ENCODE measurements around the gene UMODL1. TPM values are rescaled to one million over a fixed set of nuclear protein-coding genes. Genes with fewer than 3 reads are reported as not detected.

Gene UMODL1
- total RNA-seq, 1 experiment from 2014 or later: not detected

DNA sequence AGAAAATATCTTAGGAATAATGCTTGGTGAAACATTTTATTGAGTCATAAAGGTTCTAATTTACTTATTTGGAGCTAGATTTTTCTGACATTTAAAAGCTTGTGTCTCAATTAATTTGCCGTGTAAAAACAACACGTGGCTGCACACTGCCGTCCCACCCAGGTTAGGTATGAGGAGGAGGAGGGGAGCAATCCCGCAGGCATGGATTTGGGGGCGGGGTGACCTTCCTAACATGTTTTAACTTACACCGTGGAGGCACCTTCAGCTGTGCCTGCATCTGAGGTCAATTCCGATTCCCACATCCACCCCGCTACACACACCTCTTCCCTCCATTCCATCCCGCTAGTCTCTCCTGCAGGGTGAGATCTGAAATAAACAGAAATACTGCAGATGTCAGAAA lies 28.5 kb upstream of the UMODL1 start:
- H3K79me2 ChIP-seq (ENCODE audit: insufficient read depth, low read length): no peaks in the 10 kb centered on the region
- no CpG with 5 or more reads among the region's 9 CpGs for WGBS (ENCODE audit: extremely low coverage, insufficient read length, low lambda C conversion rate)
- no peak overlapping the region for H4K8ac ChIP-seq (replicated peaks; ENCODE audit: insufficient read length, low read depth, low read length)
- no peaks in the 10 kb centered on the region for H4K20me1 ChIP-seq (ENCODE audit: control insufficient read depth, insufficient read depth, insufficient read length)
- no peak overlapping the region for H4K91ac ChIP-seq (ENCODE audit: insufficient read length, low read depth, low read length)
- Mint-ChIP-seq H3K4me3 (no peak overlapping the region), H3K27ac (no peak overlapping the region), H3K27me3 (ENCODE audit: low read depth) (peaks cover 10% of the 10 kb centered on the region), H3K36me3 (ENCODE audit: insufficient read depth in 1 of 3, low read depth in 3 of 3) (no peaks in the 10 kb centered on the region; a peak in 1 of 7 replicates), H3K4me1 (peaks cover 10 to 14% of the 10 kb centered on the region in 2 experiments), H3K9me3 (peaks cover 0 to 4% of the 10 kb centered on the region in 2 experiments; a peak in 1 of 5 replicates)
- no peak for DNase-seq
- no peaks in the 10 kb centered on the region for H3K9me3 ChIP-seq (ENCODE audit: control insufficient read depth, low read depth, low read length)
- H3K14ac ChIP-seq (ENCODE audit: insufficient read depth, low read length): no peak overlapping the region
- H2AFZ ChIP-seq (ENCODE audit: low read length): no peak overlapping the region
- H2BK12ac ChIP-seq (ENCODE audit: insufficient read length, low read depth, low read length): no peak overlapping the region
- no peaks in the 10 kb centered on the region for H3K4me1 ChIP-seq (ENCODE audit: insufficient read depth, low read length)
- H4K5ac ChIP-seq (ENCODE audit: insufficient read length, low read depth, low read length): no peak overlapping the region
- H2BK20ac ChIP-seq (ENCODE audit: low read depth, low read length, poor library complexity, severe bottlenecking): no peak overlapping the region
- H3T11ph ChIP-seq (ENCODE audit: low read length): no peak overlapping the region
- H2BK5ac ChIP-seq (ENCODE audit: insufficient read length, low read length): no peak overlapping the region
- H3K23ac ChIP-seq (ENCODE audit: insufficient read length, low read depth, low read length): no peak overlapping the region
- TF ChIP-seq, protein P1, sequence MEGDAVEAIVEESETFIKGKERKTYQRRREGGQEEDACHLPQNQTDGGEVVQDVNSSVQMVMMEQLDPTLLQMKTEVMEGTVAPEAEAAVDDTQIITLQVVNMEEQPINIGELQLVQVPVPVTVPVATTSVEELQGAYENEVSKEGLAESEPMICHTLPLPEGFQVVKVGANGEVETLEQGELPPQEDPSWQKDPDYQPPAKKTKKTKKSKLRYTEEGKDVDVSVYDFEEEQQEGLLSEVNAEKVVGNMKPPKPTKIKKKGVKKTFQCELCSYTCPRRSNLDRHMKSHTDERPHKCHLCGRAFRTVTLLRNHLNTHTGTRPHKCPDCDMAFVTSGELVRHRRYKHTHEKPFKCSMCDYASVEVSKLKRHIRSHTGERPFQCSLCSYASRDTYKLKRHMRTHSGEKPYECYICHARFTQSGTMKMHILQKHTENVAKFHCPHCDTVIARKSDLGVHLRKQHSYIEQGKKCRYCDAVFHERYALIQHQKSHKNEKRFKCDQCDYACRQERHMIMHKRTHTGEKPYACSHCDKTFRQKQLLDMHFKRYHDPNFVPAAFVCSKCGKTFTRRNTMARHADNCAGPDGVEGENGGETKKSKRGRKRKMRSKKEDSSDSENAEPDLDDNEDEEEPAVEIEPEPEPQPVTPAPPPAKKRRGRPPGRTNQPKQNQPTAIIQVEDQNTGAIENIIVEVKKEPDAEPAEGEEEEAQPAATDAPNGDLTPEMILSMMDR (conservative IDR thresholded peaks at IDR 0.05): no peak
- no peak overlapping the region for H3K56ac ChIP-seq (ENCODE audit: insufficient read length, low read depth, low read length)
- H3K4me2 ChIP-seq (ENCODE audit: insufficient read depth, insufficient read length, low read length): no peak overlapping the region
- no peaks in the 10 kb centered on the region for H3K79me1 ChIP-seq (ENCODE audit: insufficient read depth, low read depth, low read length, poor library complexity, severe bottlenecking)
- no peak overlapping the region for H3K27ac ChIP-seq (ENCODE audit: insufficient read length, low read depth, low read length)
- H2AK5ac ChIP-seq (ENCODE audit: insufficient read length, low read length): no peak overlapping the region
- no peak overlapping the region for H3K18ac ChIP-seq (ENCODE audit: insufficient read length, low read depth, low read length)
- no peak overlapping the region for H3K4ac ChIP-seq (ENCODE audit: low read depth, low read length)
- no peaks in the 10 kb centered on the region for H3K27me3 ChIP-seq (ENCODE audit: insufficient read depth, low read length)
- no peak overlapping the region for H2BK15ac ChIP-seq (ENCODE audit: low read depth, low read length)
- H3K9ac ChIP-seq (ENCODE audit: extremely low read depth, insufficient read length, low read length): no peak overlapping the region
- no peaks in the 10 kb centered on the region for H3K23me2 ChIP-seq (ENCODE audit: insufficient read length, low read depth, low read length, poor library complexity, severe bottlenecking)
- no peak overlapping the region for H2BK120ac ChIP-seq (ENCODE audit: low read depth, low read length, poor library complexity, severe bottlenecking)
